GM12878 (cell line): Measurements from ENCODE around the gene ABCC2. TPM values are rescaled to one million over a fixed set of nuclear protein-coding genes. Genes with fewer than 3 reads are reported as not detected.

Experiments
- ATAC-seq: fragments of 200-7000 bp; cut with Tn5 transposase; 3 replicates; pipeline ENCODE4 v1.9.1; 2020; ENCODE audit warnings: mild to moderate bottlenecking, moderate library complexity
- BruUV-seq: library from RNA; stranded (reverse); fragments of 400-500 nt; replicated peaks from 2 replicates; lab custom pipeline; 2021; lab: Mats Ljungman, UMichigan
- CTCF ChIA-PET: fragments of 300-600 bp; sonication (Branson Sonifier 250); formaldehyde crosslinking; extraction: SDS; loops from one replicate; lab custom pipeline; 2021; ENCODE audit warnings: inconsistent platforms; lab: Yijun Ruan, JAX
- POLR2A ChIA-PET: fragments of 350-600 bp; formaldehyde crosslinking; extraction: SDS; loops from one replicate; lab custom pipeline; 2021; ENCODE audit warnings: inconsistent platforms; lab: Charles Lee
- RAD21 ChIA-PET: fragments of 300-600 bp; sonication (Branson Sonifier 250); formaldehyde crosslinking; loops from one replicate; lab custom pipeline; 2023; ENCODE audit warnings: antibody characterized with exemption; ENCODE audit not compliant: unreplicated experiment; lab: Charles Lee
- SMC1A ChIA-PET: fragments of 300-600 bp; sonication (Branson Sonifier 250); formaldehyde crosslinking; loops from one replicate; lab custom pipeline; 2023; ENCODE audit not compliant: unreplicated experiment, uncharacterized antibody; lab: Charles Lee
- DNase-seq: peaks from one replicate; pipeline ENCODE4 v3.0.0-alpha.2; 2011; ENCODE audit warnings: low read depth, low spot score
- FAIRE-seq: peaks from 3 replicates; lab custom pipeline; 2011; peaks lifted over from hg19 to GRCh38; lab: Jason Lieb, UNC
- H2AFZ ChIP-seq: 2 replicates; pipeline ENCODE4 v1.6.0; 2011; ENCODE audit warnings: low read depth, low read length, control low read depth; ENCODE audit not compliant: control insufficient read depth
- H3K27ac ChIP-seq: 2 replicates; pipeline ENCODE4 v1.5.1; 2011; ENCODE audit warnings: control low read depth; ENCODE audit not compliant: control insufficient read depth, insufficient read depth
- H3K27me3 ChIP-seq, 2 experiments: replicated peaks in 1 of 2; 2 replicates each; pipeline versions ENCODE4 v1.6.0 to v1.6.1; 2011; ENCODE audit warnings: low read length in 1 of 2; ENCODE audit not compliant: control insufficient read depth in 2 of 2, insufficient read depth in 2 of 2
- H3K36me3 ChIP-seq, 2 experiments: 2 replicates each; pipeline ENCODE4 v1.5.1; 2011; ENCODE audit warnings: low read length in 1 of 2; ENCODE audit not compliant: control insufficient read depth in 2 of 2, insufficient read depth in 2 of 2
- H3K4me1 ChIP-seq: 2 replicates; pipeline ENCODE4 v1.6.1; 2011; ENCODE audit warnings: mild to moderate bottlenecking, low read length, moderate library complexity, mixed read lengths; ENCODE audit not compliant: control insufficient read depth, insufficient read depth
- H3K4me2 ChIP-seq: 2 replicates; pipeline ENCODE4 v1.6.0; 2011; ENCODE audit warnings: control low read depth; ENCODE audit not compliant: control insufficient read depth, insufficient read depth
- H3K4me3 ChIP-seq: fragments of 200-600 bp; sonication (generic); 2 replicates; pipeline ENCODE4 v1.5.1; 2016
- H3K79me2 ChIP-seq: 2 replicates; pipeline ENCODE4 v1.6.0; 2011; ENCODE audit warnings: low read length; ENCODE audit not compliant: control insufficient read depth, insufficient read depth
- H3K9ac ChIP-seq: 2 replicates; pipeline ENCODE4 v1.8.0; 2011; ENCODE audit warnings: low read length, control low read depth, mixed read lengths; ENCODE audit not compliant: control insufficient read depth, insufficient read depth
- H3K9me3 ChIP-seq: replicated peaks from 3 replicates; pipeline ENCODE4 v1.5.1; 2011; ENCODE audit warnings: mild to moderate bottlenecking, low read length; ENCODE audit not compliant: control insufficient read depth, insufficient read depth
- H4K20me1 ChIP-seq: 2 replicates; pipeline ENCODE4 v1.6.0; 2011; ENCODE audit not compliant: control insufficient read depth, insufficient read depth
- IKZF2 ChIP-seq, 2 experiments: fragments of 450-650 bp; IDR thresholded peaks; 2 replicates each; pipeline ENCODE4 v1.6.1; 2017; ENCODE audit warnings: mild to moderate bottlenecking in 2 of 2, moderate library complexity in 2 of 2
- NFYB ChIP-seq: IDR thresholded peaks from 2 replicates; pipeline ENCODE4 v1.6.1; 2011; ENCODE audit warnings: low read depth, mild to moderate bottlenecking, low read length, improper control_type of control experiment, moderate library complexity; ENCODE audit not compliant: insufficient read depth
- SMC3 ChIP-seq: IDR thresholded peaks from 2 replicates; pipeline ENCODE4 v1.6.1; 2011; ENCODE audit warnings: low read length, improper control_type of control experiment, borderline replicate concordance
- TCF3 ChIP-seq: IDR thresholded peaks from 2 replicates; pipeline ENCODE4 v1.6.1; 2012; ENCODE audit warnings: low read depth, mild to moderate bottlenecking, low read length, borderline replicate concordance; ENCODE audit not compliant: insufficient read depth
- ZBTB4 ChIP-seq: fragments of 450-650 bp; formaldehyde crosslinking; IDR thresholded peaks from 2 replicates; pipeline ENCODE4 v1.4.0; 2022; ENCODE audit warnings: mild to moderate bottlenecking, moderate library complexity
- WGBS: methylation state at CpG from one replicate; pipeline ENCODE4 v1.1.6; 2016; ENCODE audit warnings: low lambda C conversion rate; ENCODE audit not compliant: insufficient replicate concordance, insufficient coverage; ENCODE audit errors: missing lambda C conversion rate; 5-methylcytosine and 5-hydroxymethylcytosine counted together
- in situ Hi-C: fragments of 300-500 bp; cut with MboI; formaldehyde crosslinking; loops from 9 replicates; pipeline ENCODE4 v1.14.3; 2018; ENCODE audit warnings: mixed read lengths
- intact Hi-C: fragments of 100-400 bp; cut with micrococcal nuclease; formaldehyde crosslinking; loops from one replicate; pipeline ENCODE4 v1.14.2; 2022; ENCODE audit not compliant: unreplicated experiment
- polyA plus RNA-seq, 11 experiments: library from polyadenylated mRNA; depleted of rRNA in 4 of 11; unstranded in 6 of 11; stranded (reverse) in 5 of 11; fragments of >200 nt; fragmentation: Nextera tagmentation in 4 of 11; fragmentation: Illumina TruSeq in 1 of 11; extraction: Ambion mirVana in 4 of 11; extraction: Trizol in 1 of 11; gene quantifications; 1 replicate in 1 of 11; 2 replicates in 10 of 11; pipeline versions ENCODE4 v1.2.1 to v1.2.3, GENCODE V29; 2011 to 2016; ENCODE audit warnings: inconsistent platforms in 2 of 11, missing spikeins in 2 of 11, low read depth in 1 of 11
- total RNA-seq, 4 experiments: library from RNA; depleted of rRNA in 3 of 4; stranded (reverse); fragments of >200 nt in 3 of 4; fragmentation: Illumina TruSeq in 1 of 4; extraction: Trizol in 1 of 4; gene quantifications; 2 replicates each; pipeline versions ENCODE4 v1.2.1 to v1.2.3, GENCODE V29; 2013 to 2021

ABCC2 gene
- total and polyA plus RNA-seq, 10 of the 15 experiments (the other 5 are each of a cell fraction or from before 2014, with no cell fraction given): 0.02 to 0.95 (median 0.21) TPM

- no peaks in the 10 kb centered on the region for H3K79me2 ChIP-seq
- no peak overlapping the region for H3K27ac ChIP-seq
- no peak overlapping the region for H3K9ac ChIP-seq
- RAD21 ChIA-PET: no interaction called here
- POLR2A ChIA-PET: no interaction called here
- H3K4me1 ChIP-seq: no peaks in the 10 kb centered on the region
- BruUV-seq: no TSS peak
- in situ Hi-C loops (no loop called here), intact Hi-C loops (no loop called here)
- ATAC-seq: no peak
- no peak overlapping the region for H2AFZ ChIP-seq
- no peak overlapping the region for H3K4me2 ChIP-seq
- SMC1A ChIA-PET: no interaction called here
- no peaks in the 10 kb centered on the region for H3K27me3 ChIP-seq
- TF ChIP-seq TCF3 (no peak), ZBTB4 (no peak)
- TF ChIP-seq, all 136 proteins: peak for 0
- no peaks in the 10 kb centered on the region for H3K36me3 ChIP-seq
- CTCF ChIA-PET: no interaction called here
- H4K20me1 ChIP-seq: no peaks in the 10 kb centered on the region
- H3K4me3 ChIP-seq: no peak overlapping the region
- DNase-seq (no peak), FAIRE-seq (no peak)
- WGBS: 7% methylated on average over 2 of the region's 2 CpGs
- no peaks in the 10 kb centered on the region for H3K9me3 ChIP-seq
These were observed 27.0 kb downstream of the ABCC2 start for GRCh38 chr10:99809481-99809880.

GRCh38 chr10:99809931-99810615, 27.6 kb downstream of the ABCC2 start:
- Histone ChIP-seq H3K36me3 (no peaks in the 10 kb centered on the region), H3K4me3 (no peak overlapping the region), H3K27ac (no peak overlapping the region), H2AFZ (no peak overlapping the region), H3K9me3 (no peaks in the 10 kb centered on the region), H3K27me3 (no peaks in the 10 kb centered on the region), H4K20me1 (no peaks in the 10 kb centered on the region), H3K9ac (no peak overlapping the region), H3K4me2 (no peak overlapping the region), H3K4me1 (no peaks in the 10 kb centered on the region), H3K79me2 (no peaks in the 10 kb centered on the region)
- BruUV-seq: no TSS peak
- intact Hi-C loops: no loop called here
- 57% methylated on average over 7 of the region's 7 CpGs for WGBS
- ATAC-seq (no peak), DNase-seq (no peak), FAIRE-seq (no peak)
- ChIA-PET CTCF (no interaction called here), RAD21 (no interaction called here), POLR2A (no interaction called here), SMC1A (no interaction called here)
- TF ChIP-seq IKZF2 (IDR thresholded peaks at IDR 0.05) (no peak), NFYB (no peak), SMC3 (no peak)
- in situ Hi-C loops: no loop called here
